Keratinocyte (primary cell): ENCODE measurements around the gene PAGR1.

Source experiments
- EZH2 ChIP-seq: IDR thresholded peaks from one replicate; pipeline ENCODE4 v1.6.1; 2012; ENCODE audit warnings: inconsistent platforms, mild to moderate bottlenecking, low read length, moderate library complexity
- TF ChIP-seq, protein P1 (sequence below), 3 experiments: IDR thresholded peaks in 1 of 3; conservative IDR thresholded peaks in 1 of 3; optimal IDR thresholded peaks in 1 of 3; 2 replicates in 2 of 3; 3 replicates in 1 of 3; pipeline versions ENCODE3 to v1.5.1; 2011; ENCODE audit warnings: low read length in 3 of 3, mild to moderate bottlenecking in 3 of 3, moderate library complexity in 2 of 3, control low read depth in 1 of 3, inconsistent platforms in 1 of 3; ENCODE audit not compliant: insufficient read depth in 2 of 3; ENCODE audit errors: extremely low read depth in 1 of 3

DNA sequence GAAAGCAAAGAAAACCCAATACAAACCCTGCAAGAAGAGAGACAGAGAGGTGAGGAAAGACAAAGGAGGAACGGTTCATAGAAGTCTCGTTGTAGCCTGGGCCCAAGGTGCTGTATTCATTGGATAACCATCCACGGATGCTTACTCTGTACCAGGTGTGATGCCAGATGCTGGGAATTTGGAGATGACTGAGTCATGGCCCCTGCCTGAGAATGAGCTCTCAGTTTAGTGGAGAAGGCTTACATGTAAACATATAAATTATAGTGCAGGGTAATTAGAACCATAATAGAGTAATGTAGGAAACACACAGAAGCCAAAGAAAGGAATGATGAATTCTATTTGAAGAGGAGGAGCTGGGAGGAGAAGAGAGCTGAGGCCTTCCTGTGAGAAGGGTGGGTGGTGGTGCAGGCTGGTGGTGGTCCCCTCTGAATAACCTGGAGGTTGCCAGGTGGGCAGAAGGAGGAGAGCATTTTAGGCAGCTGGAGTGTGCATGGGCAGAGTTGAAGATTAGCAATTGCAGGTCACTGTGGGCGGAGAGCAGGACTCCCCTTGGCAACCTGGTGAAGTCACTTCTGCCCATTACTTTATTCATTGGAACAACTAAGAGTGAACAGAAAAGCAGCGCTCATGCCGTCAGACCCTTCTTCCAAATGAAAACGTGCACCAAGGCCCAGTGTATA is 45.6 kb upstream of the PAGR1 start:
- TF ChIP-seq, protein P1, sequence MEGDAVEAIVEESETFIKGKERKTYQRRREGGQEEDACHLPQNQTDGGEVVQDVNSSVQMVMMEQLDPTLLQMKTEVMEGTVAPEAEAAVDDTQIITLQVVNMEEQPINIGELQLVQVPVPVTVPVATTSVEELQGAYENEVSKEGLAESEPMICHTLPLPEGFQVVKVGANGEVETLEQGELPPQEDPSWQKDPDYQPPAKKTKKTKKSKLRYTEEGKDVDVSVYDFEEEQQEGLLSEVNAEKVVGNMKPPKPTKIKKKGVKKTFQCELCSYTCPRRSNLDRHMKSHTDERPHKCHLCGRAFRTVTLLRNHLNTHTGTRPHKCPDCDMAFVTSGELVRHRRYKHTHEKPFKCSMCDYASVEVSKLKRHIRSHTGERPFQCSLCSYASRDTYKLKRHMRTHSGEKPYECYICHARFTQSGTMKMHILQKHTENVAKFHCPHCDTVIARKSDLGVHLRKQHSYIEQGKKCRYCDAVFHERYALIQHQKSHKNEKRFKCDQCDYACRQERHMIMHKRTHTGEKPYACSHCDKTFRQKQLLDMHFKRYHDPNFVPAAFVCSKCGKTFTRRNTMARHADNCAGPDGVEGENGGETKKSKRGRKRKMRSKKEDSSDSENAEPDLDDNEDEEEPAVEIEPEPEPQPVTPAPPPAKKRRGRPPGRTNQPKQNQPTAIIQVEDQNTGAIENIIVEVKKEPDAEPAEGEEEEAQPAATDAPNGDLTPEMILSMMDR (optimal IDR thresholded peaks at IDR 0.05 in 1 of 3, IDR thresholded peaks at IDR 0.05 in 1 of 3, conservative IDR thresholded peaks at IDR 0.05 in 1 of 3; ENCODE audit: extremely low read depth in 1 of 3, insufficient read depth in 2 of 3, low read length in 3 of 3) = no peak
- no peak for TF ChIP-seq EZH2
